Stimulated activated naive CD8-positive, alpha-beta T cell treated with anti-CD3 and anti-CD28 coated beads, Interleukin-15, Interleukin-2, amounts not matched to agents 100 U/mL and 50 U/mL, for 24 hours (primary cell): Measurements from ENCODE around the gene MBOAT7.
"Not testable (repeated sequence)": the region's sequence is repeated elsewhere in the genome, so short reads cannot be mapped to it uniquely, and the experiment has no call there.

Experiments used
- ATAC-seq: fragments of 150-1000 bp; cut with Tn5 transposase; one replicate; pipeline ENCODE4 v1.10.0; 2021
- DNase-seq: peaks from one replicate; pipeline ENCODE4 v3.0.0; 2021

Gene MBOAT7, protein sequence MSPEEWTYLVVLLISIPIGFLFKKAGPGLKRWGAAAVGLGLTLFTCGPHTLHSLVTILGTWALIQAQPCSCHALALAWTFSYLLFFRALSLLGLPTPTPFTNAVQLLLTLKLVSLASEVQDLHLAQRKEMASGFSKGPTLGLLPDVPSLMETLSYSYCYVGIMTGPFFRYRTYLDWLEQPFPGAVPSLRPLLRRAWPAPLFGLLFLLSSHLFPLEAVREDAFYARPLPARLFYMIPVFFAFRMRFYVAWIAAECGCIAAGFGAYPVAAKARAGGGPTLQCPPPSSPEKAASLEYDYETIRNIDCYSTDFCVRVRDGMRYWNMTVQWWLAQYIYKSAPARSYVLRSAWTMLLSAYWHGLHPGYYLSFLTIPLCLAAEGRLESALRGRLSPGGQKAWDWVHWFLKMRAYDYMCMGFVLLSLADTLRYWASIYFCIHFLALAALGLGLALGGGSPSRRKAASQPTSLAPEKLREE

DNA sequence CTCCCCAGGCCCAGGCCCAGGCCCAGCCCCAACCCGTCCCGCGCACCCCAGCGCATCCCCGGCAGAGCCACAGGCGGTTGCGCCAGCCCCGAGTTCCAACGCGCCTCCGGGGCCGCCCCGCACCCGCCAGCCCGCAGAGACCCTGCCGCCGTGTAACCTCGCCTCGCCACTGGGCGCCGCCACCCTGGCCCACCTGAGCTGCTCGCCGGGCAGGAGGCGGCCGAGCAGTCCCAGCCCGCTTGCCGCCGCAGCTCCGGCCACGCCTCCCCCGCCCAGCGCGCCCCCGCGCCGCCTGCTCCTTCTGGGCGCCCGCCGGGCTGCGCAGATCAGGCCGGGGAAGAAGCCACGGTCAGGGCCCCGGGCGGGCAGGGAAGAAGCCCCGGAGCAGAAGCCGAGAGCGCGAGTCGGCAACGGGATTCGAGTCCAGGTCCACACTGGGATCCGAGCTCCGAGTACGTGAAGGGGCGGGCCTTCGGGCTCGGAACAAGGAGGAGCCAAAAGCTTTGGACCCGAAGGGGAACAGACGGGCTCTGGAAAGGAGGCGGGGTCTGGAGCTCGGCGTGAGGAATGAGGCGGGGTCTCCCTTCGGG, at the start of gene MBOAT7:
Gene MBOAT7 (minus strand): TSS at position 436 of the 590 bp plus-strand sequence. CDS start 1,072 bp downstream, outside the sequence.
- ATAC-seq (peak; percentile 3), DNase-seq (no peak)

DNA sequence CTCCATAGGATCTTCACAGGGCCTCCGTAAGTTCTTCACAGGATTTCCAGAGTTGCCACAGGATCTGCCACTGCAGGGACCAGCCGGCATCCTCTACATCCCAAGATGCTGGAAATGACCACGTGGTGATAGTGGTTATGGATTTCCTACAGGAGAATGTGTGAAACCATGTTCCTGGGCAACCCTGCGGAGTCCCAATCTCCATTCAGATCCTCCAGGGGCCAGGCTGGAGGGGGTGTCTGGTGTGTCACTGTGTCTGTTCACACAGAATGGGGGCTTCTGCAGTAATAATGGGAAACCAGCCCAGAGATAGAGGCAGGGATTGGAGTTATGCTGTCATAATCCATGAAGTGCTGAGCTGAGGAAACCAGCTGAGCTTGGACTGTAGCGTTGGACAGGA, 44.6 kb upstream of the MBOAT7 start:
- ATAC-seq = no peak
- DNase-seq = no peak

DNA sequence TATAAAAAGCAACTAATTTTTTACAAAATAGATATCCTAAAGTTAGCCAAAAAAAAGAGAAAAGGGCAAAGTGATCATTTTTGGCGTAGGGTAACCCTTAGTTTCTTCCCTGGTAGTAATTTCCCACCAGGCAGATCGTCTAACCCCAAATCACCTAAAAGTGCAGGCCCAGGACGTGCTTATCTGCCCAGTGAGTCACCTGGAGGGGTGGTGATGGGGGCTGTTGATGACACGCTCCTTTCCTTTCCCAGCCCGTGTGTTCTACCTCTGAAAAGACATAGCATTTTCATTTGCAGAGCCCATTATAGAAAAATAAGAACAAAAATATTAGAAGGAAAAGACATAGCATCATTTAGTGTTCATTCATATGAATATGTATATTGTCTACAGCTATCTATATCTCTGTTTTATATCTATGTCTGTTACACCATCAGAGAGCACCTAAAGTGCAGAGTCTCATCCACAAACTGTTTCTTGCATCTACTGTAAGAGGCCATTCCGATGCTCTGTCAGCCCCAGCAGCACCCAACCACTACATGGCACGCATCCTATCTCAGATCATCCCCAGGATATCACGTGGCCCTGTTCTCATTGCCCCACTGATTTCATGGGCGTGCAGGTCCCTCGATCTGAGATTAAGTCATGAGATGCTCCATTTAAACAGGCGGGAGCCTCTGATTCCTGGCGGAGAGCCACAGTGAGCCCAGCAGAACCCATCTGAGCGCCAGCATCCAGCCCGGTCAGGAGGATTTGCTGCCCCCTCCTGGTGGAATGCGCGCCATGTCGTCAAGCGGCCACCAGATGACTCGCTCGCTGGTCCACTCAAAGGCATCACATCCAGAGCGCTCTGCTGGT, 41.9 kb upstream of the MBOAT7 start:
- DNase-seq = peak; percentile 96

DNA sequence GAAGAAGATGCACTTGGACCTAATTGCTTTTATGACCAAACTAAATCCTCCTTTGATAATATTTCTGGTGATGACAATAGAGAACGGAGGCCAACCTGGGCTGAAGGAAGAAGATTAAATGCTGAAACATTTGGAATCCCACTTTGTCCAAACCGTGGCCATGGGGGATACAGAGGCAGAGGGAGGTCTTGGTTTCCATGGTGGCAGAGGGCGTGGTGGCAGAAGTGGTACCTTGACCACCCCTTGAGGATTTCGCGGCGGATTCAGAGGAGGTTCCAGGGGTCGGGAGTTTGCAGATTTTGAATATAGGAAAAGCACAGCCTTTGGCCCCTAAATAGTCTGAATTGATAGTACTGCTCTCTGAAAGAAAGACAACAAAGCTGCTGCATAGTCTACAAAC, 40.7 kb upstream of the MBOAT7 start:
- ATAC-seq (no peak), DNase-seq (no peak)

More for the DNA sequence above, 41.9 kb upstream of the MBOAT7 start:
- peak; percentile 96 for ATAC-seq

DNA sequence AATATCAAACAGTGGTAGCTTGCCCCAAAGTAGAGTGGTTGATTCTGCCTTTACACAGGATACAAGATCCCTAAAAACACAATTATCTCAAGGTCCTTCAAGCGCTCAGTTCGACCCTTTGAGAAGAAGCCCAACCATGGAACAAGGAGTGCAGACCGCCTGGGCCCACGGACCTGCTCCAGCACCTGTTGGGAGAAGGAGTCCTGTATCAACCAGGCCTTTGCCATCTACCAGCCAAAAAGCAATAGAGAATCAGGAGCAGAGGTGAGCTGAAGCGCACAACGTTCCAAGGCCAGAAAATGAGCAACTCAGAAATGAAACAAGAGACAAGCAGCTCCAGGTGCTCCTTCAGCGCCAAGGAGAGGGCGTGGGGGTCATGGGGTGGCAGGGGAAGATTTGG, 39.8 kb upstream of the MBOAT7 start:
- ATAC-seq = no peak

DNA sequence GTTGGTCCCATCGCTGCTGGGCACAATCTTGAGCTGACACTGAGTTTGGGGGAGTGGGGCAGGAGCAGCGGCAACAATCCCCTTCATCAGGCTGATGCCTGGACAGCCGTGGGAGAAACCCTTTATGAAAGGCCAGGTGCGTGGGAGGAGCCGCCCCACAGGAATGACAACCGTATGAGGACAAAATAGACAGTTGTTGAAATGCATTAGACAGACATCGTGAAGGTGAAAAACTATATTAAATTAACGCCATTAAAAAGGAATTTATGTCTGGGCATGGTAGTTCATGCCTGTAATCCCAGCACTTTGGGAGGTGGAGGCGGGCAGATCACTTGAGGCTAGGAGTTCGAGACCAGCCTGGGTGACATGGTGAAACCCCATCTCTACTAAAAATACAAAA, 35.2 kb upstream of the MBOAT7 start:
- not testable (repeated sequence) for ATAC-seq, DNase-seq

More for the DNA sequence above, 39.8 kb upstream of the MBOAT7 start:
- no peak for DNase-seq

DNA sequence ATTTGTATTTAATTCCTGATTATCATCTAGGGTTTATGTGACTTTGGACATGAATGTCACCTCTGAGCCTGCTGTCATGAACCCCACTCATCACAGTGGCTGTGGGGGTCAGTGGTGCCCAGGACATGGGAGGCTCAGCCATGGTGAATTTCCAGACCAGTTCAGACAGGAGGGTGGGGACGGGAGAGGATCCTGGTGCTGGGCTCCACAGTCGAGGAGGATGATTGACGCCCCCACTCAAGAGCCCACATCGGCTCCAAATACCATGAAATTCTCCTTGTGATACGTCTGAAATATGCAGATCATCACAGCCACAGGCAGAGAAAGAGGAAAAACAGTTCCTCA, 34.5 kb upstream of the MBOAT7 start:
- DNase-seq, ATAC-seq: not testable (repeated sequence)

DNA sequence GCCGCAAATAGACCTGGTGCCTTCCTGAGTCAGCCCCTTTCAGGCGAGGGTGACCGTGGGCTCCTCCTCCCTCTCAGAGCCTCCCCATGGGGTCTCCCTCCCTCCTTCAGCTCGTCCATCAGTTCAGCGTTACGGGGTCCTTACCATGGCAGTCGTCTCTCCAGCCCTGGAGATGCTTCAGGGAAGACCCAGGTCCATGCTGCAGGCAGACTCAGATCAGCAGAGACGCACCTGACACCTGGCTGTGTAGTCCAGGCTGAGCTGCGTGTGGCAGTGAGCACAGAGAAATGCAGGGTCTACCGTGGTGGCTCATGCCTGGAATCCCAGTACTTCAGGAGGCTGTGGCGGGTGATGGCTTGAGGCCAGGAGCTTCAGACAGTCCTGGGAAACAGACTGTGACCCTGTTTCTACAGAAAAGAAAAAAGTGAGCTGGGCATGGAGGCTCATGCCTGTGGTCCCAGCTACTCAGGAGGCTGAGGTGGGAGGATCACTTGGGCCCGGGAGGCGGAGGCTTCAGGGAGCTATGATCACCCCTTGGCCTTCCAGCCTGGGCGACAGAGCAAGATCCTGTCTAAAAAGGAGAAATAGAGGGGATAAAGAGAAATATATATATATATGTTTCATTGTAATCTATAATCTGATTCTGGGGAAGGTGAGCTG, 34.0 kb upstream of the MBOAT7 start:
- not testable (repeated sequence) for ATAC-seq, DNase-seq

DNA sequence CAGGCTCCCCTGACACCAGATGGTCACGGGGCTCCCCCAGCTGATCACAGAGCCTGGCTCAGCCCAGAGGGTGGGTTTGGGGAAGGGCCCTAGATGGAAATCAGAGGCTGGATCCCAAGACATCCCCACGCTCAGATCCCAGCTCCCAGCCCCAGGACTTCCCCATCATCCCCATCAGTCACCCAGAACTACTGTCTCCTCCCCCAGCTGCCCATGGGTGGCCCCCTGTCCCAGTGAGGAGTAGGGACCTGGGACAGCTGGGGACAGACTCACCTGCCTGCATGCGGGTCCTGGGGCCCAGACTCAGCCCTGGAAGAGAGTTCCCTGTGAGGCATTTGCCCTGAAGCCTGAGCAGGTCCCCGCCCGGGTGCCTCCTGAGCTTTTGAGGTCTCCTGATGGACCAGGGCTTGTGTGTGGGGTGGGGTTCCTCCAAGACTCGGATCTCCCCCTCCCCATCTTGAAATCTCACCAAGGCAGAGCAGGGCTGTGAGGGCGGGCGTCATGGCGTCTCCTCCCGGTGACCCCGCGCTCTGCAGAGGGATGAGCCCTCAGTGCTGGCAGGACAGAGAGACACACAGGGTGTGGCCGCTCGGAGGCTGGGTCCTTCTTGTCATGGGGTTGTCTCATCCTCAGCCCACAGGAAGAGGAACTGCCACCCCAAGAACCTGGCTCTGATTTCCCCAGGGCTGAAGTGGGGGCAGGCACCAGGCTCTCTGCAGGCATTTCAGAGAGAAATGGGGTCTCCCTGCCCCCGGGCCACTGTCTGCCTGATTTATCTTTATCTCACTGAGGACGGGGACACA, 33.3 kb upstream of the MBOAT7 start, which contains the start of gene LILRB3:
Gene LILRB3 (minus strand): TSS at position 534 of the 803 bp plus-strand sequence. CDS start 31 bp downstream, at position 503.
- ATAC-seq, DNase-seq: not testable (repeated sequence)

DNA sequence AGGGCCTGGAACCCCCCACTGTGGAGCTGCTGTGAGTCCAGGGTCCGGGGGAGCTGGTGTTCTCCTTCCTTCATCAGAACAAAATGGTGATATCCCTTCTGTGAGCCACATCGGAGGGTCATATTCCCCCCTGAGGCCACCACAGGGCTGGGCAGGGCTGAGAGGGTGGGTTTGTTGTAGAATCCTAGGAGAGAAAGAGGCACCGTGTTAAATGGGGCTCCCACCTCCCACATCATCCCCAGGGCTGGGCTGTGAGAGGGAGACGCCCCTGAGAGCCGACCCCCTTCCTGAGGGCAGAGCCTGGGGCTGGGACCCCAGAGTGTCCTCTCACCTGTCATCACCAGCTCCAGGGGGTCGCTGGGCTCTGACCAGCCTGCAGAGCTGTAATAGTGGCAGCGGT, 32.6 kb upstream of the MBOAT7 start:
- not testable (repeated sequence) for ATAC-seq, DNase-seq

DNA sequence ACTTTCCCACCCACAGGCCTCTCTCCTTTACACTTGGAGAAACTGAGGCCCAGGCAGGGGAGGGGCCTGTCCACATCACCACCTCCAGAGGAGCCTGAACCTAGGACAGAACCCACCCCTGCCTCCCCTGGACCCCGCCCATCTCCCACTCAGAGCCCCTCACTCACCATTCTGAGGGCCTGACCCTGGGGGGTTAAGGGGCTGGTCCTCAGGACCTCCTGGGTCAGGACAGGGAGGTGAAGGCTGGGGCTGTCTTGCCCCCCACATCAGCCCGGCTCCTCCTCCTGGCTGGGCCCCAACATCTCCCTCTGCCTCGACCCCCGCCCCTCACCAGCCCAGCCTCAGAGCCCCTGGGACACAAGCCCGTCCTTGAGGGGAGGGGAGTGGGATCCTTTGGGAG, 30.3 kb upstream of the MBOAT7 start:
- not testable (repeated sequence) for ATAC-seq, DNase-seq

DNA sequence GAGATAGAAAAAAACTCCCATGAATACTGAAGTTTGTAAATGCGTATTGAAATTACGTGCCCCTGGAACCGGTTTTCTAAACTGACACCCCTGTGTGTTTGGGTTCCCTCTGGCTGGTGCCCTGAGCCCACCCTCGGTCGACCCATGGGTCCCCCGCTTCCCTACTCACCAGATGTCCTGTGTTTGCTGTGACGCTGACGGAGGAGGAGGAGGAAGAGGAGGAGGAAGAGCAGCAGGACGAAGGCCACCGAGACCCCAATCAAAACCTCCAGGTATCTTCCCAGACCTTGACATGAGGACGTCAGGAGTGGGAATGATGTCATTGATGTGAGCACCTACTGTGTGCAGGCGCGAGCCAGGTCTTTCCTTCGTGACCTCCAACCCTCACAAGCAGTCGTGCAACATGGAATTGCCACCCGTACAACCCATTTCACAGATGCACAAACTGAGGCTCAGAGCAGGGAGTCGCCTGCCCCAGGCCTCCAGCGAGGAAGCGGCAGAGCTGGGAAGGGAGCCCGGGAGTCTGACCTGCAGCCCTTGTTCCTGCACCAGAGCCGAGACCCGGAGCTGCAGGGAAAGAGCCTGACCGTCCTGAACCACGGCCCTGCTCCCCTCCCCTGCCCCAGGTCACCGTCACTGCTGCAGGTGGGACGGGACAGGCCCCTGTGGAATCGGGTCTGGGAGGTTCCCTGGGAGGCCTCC, 29.7 kb upstream of the MBOAT7 start:
- DNase-seq (no peak), ATAC-seq (no peak)

DNA sequence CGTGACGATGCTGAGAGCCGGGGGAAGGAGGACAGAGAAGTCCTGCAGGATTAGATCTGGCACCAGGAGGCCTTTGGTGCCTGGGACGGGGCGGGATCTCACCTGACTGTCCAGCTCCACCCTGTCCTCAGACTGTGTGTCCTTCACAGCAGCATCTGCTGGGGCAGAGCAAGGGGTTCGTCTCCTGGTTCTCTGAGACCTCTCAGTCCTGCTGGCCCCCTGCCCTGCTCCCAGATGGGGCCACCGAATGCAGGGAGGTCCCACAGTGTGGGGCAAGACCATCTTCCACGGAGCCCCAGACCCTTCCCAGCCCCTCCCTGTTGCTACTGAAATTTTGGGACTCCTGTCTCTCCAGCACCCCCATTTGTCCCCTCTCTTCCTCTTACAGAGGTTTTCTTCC, 28.9 kb upstream of the MBOAT7 start:
- ATAC-seq (no peak), DNase-seq (no peak)

DNA sequence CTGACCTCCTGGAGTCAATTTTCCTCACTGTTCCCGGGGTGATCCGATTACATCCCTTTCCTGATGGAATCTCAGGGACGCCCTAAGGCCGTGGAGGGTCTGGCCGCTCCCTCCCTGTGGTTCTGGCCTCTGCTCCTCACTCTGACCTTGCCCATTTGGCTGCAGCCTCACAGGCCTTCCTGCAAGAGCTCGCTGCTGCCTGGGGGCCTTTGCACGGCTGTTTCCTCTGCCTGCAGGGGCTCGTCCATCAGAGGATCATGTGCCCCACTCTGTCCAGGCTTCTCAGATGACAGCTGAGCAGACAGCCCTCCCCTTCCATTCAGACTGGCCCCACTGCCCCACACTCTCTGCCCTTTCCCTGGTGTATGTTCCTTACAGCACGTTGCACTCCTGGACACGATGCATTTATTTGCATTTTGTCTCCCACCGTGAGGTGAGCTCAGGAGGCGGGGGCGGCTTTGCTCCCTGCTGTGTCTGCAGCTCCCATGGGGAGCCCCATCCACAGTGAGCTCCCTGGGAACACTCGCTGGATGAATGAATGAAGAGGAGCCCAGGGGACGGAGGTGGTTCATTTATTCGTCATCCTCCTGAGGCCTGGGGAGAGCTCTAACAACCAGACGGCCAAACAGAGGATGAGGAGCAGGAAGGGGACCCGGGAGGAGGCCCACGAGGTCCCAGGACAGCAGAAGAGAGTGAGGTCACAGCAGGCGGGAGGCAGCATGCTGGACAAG, 28.3 kb upstream of the MBOAT7 start:
- ATAC-seq = not testable (repeated sequence)

DNA sequence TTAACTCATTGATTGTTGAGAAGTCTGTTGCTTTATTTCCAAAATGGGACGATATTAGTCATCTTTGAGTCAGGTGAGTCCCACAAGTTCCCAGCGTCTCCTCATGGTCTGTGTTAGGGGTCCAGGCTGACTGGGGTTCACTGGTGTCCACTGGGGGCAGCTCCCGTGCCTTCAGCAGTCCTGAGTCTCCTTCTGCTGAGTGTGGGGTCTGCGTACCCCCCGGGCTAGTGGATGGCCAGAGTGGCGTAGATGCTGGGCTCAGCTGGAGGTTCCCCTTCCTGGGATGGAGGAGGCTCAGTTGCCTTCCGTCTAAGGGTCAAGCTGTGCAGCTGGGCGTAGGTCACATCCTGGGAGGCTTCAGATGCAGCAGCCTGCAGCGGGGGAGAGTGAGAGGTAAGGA, 27.5 kb upstream of the MBOAT7 start:
- no peak for DNase-seq
- no peak for ATAC-seq

More for the DNA sequence above, 28.3 kb upstream of the MBOAT7 start:
- not testable (repeated sequence) for DNase-seq

DNA sequence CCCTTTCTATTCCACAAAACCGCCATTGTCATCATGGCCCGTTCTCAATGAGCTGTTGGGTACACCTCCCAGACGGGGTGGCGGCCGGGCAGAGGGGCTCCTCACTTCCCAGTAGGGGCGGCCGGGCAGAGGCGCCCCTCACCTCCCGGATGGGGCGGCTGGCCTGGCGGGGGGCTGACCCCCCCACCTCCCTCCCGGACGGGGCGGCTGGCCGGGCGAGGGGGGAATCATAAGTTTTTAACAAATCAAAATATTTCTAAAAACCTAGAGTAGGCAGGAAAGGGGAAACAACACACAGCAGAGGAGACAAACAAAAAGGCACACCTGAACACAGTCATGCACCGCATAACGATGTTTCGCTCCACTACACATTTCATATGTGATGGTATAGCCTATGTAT, 25.4 kb upstream of the MBOAT7 start:
- DNase-seq, ATAC-seq: not testable (repeated sequence)

DNA sequence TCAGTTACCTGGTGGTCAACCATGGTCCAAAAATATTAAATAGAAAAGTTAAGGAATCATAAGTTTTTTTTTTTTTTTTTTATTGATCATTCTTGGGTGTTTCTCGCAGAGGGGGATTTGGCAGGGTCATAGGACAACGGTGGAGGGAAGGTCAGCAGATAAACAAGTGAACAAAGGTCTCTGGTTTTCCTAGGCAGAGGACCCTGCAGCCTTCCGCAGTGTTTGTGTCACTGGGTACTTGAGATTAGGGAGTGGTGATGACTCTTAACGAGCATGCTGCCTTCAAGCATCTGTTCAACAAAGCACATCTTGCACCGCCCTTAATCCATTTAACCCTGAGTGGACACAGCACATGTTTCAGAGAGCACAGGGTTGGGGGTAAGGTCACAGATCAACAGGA, 24.8 kb upstream of the MBOAT7 start:
- ATAC-seq, DNase-seq: not testable (repeated sequence)

DNA sequence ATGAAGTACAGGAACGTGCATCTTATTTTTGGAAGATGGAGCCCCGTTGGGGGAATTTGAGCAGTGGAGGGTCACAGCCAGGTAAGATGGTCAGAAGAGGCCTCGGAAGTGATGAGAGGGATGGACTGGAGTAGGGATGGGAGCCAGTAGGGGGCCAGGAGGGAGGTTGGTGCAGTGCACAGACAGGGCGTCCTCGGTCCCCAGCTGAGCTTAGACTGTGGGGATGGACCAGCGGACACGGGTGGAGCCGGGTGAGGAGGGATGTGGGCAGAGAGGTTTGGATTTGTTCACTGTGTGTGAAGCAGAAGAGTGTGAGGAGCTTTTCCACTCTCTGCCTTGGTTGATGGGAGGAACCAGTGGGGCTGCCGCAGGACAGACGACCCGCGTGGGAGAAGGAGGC, 21.9 kb upstream of the MBOAT7 start:
- DNase-seq (no peak), ATAC-seq (no peak)

DNA sequence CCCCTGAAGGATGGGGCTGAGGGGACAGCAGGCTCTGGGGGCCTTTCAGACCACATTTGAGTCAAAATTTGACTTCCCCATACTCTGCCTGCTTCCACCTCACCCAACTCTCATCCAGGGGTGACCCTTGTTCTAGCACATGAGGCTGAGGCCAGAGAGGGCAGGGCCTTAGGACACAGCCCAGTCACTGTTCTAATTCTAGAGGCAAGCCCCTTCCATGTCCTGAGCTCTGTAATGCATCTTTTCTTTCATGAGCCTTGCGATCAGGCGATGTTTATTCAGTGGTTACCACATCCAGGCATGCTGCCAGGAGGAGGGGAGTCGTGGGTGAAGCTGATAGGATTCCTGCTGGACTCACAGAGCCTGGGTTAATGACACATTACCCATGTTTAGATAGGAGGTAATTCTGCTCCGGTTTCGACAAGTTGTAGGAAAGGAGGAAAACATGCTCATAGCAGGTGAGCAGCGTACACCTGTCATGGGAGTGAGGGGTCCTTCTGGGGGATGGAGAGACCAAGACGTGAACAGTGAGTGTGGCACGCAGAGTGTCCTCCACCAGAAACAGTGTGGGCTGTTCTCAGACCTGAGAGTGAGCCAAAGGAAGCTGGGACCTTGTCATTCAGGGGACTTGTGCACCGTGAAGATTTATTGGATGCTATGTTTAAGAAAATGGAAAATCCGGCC, 20.6 kb upstream of the MBOAT7 start:
- ATAC-seq = no peak

More for the DNA sequence above, 20.6 kb upstream of the MBOAT7 start:
- peak; percentile 53 for DNase-seq
